RWPE1 (cell line): Measurements from ENCODE around the gene AFF2.

Experiments used
- CTCF ChIA-PET: fragments of 350-600 bp; sonication (Branson Sonifier 250); formaldehyde crosslinking; extraction: SDS; loops from one replicate; lab custom pipeline; 2021; lab: Yijun Ruan, JAX
- POLR2A ChIA-PET: fragments of 400-600 bp; formaldehyde crosslinking; extraction: SDS; loops from one replicate; lab custom pipeline; 2020; ENCODE audit warnings: antibody characterized with exemption; ENCODE audit not compliant: low non-redundant PET; lab: Yijun Ruan, JAX
- DNase-seq: peaks from one replicate; pipeline ENCODE4 v3.0.0; 2012; ENCODE audit warnings: low spot score
- H3K27ac ChIP-seq: fragments of 450-650 bp; 2 replicates; pipeline ENCODE4 v1.5.1; 2017
- CTCF ChIP-seq: fragments of 450-650 bp; conservative IDR thresholded peaks from 2 replicates; pipeline ENCODE4 v1.5.1; 2017; ENCODE audit warnings: low read depth, mild to moderate bottlenecking

AFF2 gene

DNA sequence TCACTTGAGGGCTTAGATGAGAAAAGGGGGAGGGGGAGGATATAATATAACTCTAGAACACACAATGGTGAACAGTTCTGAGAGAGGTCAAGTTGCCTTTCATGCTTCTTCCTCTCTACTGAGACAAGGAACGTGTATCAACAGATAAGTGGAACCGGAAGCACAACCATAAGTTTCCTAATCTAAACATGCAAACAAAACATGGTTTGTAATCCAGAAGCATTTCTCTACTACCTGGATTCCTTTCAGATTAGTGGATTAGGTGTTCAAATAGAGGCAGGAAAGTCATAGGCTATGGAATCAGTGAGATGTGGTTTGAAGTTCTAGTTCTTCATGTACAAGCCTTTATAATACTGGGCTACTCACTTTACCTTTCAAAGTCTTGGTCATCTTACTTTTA, 544.1 kb downstream of the AFF2 start:
- TF ChIP-seq CTCF: no peak
- ChIA-PET POLR2A (no interaction called here), CTCF (no interaction called here)

DNA sequence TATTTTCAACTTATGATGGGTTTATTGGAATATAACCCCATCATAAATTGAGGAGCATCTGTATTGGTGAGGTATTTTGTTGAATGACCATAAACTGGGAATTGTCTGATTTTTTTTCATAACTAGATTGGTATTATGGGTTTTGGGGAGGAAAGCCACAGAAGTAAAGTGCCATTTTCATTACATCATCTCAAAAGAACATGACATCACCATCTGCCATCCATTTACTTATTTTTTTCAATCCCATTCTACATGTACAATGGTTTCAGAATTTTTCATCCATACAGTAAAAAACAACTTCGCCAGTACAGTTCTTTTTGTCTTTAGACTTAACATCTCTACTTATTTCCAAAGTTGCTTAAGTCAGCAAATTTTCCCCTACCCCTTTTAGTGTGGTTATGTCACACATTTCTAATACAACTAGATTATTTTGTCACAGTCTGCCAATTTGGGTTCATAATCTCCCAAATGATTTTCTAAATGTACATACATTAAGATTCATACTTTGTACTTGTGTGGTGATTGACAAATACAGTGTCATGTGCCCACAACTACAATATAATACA, 545.3 kb downstream of the AFF2 start:
- ChIA-PET POLR2A (no interaction called here), CTCF (no interaction called here)
- no peak for TF ChIP-seq CTCF
- no peak for DNase-seq
- H3K27ac ChIP-seq: no peak overlapping the region

More for the DNA sequence above, 544.1 kb downstream of the AFF2 start:
- DNase-seq: no peak
- H3K27ac ChIP-seq: no peak overlapping the region
